HT-29 (cell line): ENCODE data around the gene SLC45A3. TPM values are rescaled to one million over a fixed set of nuclear protein-coding genes. Genes with fewer than 3 reads are reported as not detected.
"Not testable (repeated sequence)": the region's sequence is repeated elsewhere in the genome, so short reads cannot be mapped to it uniquely, and the experiment has no call there.

Experiments used
- DNase-seq: peaks from one replicate; pipeline ENCODE4 v3.0.0-alpha.2; 2015; ENCODE audit warnings: low spot score
- total RNA-seq: library from RNA; depleted of rRNA; stranded (reverse); fragments of >200 nt; shearing (Covaris generic); gene quantifications from 2 replicates; pipeline ENCODE4 v1.2.3, GENCODE V29; 2014

Gene SLC45A3
- total RNA-seq, 1 experiment from 2014 or later, result 59.6 TPM

DNA sequence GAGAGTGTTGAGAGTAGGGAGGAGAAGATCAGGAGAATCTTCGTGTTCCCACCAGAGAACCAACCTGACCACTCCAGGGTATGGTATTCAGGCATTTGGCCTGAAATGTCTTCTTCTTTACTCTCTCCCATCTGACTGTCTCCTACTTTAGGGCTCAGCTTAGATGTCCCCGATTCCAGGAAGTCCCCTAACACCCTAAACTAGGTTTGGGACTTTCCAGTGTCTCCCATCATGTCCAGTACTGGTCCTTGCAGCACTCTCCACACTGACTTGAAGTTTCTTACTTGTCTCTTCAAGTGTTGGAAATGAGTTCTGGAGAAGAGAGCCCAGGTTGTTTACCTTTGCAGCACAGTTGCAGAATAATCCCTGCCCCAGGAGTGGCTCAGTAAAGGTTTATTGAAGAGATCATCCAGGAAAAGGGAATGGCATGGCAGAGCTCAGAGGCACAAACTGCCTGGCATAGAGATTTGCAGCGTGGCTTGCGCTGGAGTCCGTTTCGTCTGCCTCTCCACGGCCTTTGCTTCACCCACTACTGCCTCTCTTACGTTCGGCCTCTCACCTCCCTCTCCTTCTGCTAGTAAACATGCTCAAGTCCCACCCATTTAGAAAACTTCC is 42.3 kb downstream of the SLC45A3 start:
- DNase-seq, result no peak

DNA sequence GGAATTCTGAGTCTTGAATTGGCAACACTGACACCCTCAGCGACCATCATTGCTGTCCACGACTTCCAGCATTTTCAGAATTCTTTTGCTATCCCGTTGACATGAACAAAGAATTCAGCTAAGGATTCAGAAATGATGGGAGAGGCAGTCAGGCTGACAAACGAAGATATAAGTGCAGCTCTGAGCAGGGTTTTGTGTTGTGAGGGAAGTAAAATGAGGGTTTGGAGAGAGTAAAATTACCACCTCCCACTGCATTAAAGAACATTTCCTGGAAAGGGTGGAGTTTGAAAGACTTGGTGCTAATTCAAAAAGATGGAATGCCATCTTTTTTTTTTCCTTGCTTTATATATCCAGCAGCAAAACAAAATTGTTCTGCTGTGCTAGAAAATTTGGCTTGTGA is 43.6 kb downstream of the SLC45A3 start:
- DNase-seq, result no peak

DNA sequence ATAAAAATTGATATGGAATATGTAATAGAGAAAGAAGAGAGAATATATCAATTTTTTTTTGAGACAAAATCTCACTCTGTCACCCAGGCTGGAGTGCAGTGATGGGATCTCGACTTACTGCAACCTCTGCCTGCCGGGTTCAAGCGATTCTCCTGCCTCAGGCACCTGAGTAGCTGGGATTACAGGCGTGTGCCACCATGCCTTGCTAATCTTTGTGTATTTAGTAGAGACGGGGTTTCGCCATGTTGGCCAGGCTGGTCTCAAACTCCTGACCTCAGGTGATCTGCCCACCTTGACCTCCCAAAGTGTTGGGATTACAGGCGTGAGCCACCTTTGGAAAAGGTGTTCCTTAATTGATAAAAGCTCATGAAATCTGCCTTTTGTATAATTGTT is 44.2 kb downstream of the SLC45A3 start:
- DNase-seq, result not testable (repeated sequence)

DNA sequence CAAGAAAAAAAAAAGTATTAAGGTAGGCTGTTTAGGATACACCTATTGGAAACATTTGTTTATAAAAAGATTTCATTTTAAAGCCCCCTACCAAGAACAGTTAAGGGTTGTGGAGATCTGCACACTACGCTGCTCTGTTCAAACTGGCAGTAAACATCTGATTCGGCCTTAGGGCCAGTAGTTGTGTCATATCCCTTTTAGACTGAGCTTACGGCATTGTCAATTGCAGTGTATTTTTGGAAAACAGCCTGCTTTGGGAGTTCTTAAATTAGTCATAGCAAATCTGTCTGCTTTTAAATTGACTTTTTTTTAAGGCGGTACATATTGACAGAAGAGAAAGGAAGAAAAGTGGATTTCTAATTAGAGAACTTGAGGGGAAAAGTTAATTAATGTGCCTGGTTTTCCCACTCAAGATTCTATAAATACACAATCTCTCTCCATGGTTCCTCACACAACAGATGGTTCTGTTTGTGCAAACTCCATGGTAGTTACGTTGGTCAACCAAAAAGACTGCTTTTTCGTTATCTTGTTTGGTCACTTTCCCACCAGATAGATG is 46.8 kb downstream of the SLC45A3 start:
- no peak for DNase-seq

DNA sequence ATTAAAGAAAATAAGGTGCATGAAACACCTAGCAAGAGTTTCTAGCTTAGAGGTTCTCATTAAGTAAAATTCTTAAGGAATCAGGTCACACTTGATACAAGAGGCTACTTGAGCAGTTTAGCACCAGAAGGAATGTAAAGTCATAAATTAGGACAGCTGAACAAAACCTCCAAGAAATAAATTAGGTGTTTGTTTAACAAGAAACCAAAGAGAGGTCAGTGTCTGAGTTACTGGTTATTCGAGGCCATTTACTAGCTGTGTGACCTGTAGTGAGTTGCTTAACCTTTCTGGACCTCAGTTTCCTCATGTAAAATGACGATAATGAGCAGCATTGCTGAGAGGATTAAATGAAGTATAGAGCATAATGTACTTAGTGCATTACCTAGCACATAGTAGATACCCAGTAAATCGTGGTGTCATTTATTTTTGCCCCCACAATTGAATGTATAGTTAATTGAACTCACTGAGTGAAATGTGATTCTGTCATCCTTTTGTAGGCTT is 47.6 kb downstream of the SLC45A3 start:
- peak; percentile 31 for DNase-seq

DNA sequence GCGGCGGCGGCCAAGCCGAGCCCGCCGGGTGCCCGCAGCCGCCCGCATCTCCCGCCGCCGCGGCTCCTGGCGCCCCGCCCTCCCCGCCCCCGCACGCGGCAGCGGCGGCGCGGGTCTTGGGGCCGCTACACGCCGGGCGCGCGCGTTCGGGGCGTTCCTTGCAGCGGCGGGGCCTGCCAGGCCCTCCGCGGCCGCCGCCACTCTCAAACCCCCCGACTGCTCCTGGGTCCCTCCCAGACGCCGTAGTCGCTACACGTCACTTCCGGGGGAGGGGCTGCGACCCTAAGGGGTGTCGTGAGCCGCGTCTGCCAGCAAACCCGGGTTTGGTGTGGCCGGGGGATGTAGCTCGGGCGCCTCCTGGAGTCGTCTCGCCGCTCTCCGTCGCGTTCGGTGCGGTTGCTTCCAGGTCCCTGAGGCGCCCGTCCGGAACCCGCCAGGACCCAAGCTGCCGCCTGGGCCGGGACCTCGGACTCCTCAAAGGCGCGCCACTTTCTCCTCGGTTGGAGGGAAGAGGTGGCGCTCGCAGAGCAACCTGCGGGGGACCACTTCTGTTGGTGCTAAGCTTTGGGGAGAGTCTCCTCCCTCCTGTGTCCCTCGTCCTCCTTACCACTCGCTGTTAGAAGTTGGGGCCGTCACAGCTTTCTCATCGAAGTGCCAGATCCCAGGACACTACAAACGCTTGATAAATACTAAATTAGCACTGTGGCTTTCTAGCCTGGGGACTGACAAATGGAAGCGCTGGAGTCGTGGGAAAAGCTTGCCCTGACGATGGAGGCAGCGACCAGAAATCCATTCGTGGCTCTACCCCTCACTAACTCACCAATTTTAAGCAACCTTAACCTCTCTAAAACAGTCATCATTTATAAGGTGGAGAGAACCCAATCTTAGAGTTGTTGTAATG is 48.3 kb downstream of the SLC45A3 start, which contains the start of gene ELK4:
Gene ELK4 (minus strand): TSS at position 244 of the 901 bp plus-strand sequence. CDS start 8,129 bp downstream, outside the sequence.
- DNase-seq, result peak; percentile 98

DNA sequence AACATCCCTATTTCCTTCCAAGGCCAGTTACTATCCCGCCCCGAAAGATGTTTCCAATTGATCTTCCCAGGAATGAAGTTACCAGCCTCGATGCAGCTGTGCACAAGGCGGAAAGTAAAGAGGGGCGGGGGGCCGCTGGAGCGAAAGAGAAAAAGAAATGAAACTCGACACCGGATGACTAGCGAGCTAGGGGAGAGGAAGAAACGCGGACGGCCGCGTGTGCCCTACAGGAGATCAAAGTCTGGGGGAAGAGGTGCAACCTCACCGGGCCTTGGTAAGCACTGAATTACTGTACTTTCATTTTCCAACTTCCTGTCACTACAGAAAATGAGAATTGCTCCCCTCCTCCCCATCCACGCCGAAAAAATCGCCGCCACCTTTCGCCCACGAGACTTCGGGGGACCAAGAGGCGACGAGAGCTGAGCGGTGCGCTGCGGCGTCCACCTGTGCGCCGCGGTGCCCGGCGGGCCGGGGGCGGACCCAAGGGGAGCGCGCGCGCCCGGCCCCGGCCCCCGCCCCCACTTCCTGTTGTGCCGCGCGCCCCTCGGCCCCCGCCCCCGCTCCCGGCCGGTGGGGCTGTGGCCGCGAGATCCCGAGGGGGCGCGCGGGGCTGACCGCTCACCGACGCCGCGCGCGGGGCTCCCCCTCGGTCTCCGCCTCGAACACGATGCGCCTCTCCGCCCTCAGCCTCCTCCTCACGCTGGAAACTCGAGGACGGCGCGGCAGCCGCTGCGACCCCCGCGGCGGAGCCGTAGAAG is 49.1 kb downstream of the SLC45A3 start:
- peak; percentile 82 for DNase-seq

DNA sequence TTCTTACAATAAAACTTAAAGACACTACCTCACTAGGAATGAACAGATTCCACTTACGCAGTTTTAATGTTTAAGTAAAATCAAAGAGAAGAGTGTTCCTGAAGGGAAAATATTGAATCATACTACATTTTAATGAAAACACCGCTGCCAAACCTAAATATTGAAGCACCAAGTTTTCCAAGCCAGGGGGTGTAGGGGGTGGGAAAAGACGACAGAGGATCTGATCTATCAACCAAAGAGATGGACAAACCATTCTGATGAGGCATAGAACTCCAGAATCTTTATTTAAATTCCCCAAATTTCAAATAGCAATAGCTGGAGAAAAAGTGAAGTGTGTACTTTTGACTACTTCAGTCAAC is 49.7 kb downstream of the SLC45A3 start:
- DNase-seq, result peak; percentile 55

DNA sequence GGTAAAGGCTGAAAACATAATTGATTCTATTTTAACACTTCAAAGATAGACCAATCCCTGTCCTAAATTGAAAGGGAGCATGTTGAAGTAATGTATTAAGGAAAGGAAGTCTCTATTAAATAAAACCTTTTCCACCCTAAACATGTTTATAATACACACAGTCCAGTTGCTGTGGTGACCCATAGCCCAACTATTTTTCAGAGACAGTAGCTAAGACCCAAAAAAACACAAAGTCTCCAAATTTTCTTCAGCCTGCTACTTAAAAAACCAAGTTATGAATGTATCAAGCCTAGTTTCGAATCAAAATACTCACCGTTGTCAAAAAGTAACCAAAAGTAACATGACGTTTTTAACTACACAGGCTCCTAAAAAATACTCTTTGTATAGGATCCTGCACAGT is 50.1 kb downstream of the SLC45A3 start:
- DNase-seq, result peak; percentile 65

DNA sequence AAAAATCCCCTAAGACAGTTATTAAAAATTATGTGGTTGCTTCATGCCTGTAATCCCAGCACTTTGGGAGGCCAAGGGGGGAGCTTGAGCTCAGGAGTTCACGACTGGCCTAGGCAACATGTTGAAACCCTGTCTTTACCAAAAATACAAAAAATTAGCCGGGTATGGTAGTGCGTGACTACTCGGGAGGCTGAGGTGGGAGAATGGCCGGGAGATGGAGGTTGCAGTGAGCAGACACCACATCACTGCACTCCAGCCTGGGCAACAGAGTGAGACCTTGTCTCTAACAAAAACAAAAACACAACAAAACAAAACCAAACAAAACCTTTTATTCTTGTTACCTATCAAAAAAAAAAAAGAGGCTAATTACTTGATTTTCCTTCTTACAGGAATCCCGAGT is 50.6 kb downstream of the SLC45A3 start:
- no peak for DNase-seq

DNA sequence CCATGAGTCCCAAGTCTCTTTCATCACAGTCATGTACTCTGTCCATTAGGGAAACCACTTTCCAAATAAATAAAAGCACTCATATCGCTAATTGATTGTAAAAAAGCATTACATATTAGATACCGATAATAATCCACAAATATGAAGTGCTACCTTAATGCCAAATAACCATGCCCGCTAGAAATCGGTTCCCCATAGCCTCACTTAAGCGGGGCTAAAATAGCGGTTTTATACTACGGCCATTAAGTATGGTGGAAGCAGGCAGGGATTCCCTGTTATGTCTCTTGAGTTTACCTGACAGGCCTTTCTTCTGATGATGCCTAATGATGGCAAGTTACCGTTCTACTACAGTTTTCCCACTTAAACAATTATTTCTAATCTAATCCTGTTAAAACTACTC is 52.4 kb downstream of the SLC45A3 start:
- no peak for DNase-seq

DNA sequence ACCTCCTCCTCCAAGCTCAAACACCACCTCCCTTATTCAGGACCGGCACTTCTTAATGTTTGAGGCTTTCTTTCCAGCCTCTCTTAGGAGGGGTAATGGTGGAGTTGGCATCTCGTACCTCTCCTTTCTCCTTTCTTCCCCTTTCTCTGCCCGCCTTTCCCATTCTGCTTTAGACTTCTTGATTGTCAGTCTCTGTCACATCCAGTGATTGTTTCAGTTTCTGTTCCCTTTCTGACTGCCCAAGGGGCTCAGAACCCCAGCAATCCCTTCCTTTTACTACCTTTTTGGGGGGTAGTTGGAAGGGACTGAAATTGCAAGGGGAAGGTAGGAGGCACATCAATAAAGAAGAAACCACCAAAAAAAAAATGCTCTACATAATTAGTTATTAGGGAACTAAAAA is 54.1 kb downstream of the SLC45A3 start:
- DNase-seq, result no peak

DNA sequence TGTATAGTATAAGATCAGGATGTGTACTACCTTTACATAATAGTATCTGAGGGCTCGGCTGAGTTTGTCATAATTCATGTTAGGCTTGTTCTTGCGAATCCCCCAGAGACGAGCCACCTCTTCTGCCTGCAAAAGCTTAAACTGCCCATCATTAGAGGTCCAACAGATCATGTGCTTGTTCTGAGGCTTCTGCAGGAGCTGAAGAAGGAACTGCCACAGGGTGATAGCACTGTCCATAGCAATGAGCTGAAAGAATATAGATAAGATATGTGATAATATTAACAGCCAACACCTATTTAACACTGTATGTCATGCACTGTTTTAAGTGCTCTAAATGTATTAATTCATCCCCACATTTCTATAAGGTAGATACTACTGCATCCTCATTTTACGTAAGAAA is 56.7 kb downstream of the SLC45A3 start:
- no peak for DNase-seq

DNA sequence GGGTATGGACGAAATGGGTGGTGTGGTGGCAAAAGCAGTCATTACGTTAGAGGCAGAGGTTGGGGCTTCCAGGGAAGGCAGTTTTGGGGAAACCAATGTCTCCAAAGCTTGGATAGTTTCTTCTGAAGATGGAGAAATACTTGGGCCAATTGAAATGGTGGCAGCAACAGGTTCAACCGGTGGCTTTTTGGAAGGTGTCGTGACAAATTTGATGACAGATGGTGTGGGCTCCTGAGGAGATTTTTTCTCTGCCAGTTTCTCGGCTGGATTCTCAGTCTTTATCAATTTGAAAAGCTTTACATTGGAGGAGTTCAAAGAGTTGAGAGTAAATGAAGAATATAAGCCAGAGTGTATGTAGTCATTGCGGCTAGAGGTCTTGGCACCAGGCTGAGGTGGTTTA is 60.0 kb downstream of the SLC45A3 start:
- DNase-seq, result no peak

DNA sequence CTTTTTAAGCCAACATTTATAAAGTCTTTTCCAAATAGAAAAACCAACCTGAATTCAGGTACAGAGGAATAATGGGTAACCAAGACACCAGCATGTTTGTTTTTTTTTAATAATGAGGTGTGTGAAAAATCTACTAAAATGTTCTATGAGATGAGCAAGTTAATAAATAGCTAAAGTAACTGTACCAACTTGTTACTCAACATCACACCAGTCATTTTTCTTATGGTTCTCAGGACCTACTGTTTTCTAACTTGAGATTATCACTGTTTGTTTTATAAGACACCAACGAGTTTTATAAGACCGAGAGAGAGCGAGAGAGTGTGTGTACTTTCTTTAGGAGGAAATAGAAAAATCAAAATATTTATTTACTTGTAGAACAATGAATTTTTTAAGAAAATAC is 60.9 kb downstream of the SLC45A3 start:
- peak; percentile 34 for DNase-seq

DNA sequence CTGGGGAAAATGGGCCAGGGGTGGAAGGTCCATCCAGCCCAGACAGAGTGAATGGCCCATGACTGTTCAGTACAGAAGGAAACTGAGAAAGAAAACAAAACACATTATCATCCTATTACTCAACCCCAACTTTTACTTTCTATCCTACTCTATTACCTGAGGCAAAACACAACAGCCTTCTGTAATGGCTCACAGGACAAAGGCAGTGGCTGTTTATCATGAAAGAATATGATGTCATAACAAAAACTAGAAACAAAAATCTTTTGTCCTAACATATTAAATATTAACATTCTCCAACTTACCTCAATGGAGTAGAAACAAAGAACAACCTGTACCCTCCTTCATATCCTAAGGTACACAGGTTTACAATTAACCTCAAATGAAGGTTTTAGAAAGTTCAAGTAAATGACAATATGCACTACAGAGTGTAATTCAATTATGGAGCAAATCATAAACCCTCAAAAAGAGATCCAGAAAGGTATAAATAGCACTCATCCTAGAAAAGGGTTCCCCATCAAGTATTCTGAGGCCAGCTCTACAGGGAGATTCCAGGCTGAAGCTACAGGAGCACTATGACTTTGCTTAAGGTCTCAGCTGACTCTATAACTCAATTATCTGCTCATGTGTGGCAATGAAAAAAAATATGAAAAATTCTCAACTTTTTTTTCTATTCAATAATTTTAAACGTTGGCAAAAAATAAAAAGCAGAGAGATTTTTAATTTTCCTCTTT is 63.6 kb downstream of the SLC45A3 start:
- no peak for DNase-seq

DNA sequence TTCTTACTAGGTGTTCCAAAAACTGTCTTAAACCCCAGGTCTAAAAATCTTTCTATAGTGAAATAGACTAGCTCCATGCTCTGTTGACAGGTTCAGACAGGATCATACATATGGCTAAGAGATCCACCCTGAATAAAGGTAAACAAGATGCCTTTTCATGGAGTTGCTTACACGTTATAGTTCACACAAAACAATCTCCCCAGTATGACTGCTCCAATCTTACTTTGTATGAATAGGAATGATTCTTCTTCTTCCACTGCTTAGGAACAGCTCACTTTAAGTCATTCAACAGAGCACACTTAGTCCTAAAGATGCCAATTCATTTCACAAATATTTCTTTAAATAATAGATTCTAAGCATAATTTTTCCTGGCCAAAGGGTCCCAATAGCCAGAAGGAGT is 64.5 kb downstream of the SLC45A3 start:
- no peak for DNase-seq

DNA sequence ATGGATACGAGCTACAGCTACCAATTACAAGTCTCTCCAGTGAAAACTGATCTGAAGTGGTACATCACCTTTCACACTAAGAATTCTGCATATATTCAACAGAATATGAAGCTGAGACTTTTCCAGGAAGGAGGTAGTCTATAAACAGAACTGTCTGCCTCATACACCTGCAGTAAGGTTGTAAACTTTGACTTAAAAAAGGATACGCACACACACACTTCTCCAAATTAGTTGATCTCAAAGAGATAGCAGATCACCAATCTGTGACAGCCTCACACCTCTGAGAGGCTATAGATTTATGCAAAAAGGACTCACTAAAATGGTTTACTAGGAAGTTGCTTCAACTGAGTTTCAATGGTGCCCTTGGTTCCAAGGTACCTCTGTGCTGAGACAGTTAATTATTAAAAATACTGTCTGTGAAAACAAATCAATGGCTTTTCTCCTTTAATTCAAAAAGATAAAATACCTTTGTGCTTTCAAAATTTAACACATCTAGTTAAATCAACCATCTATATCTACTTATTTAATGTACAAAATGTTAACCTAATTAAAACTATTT is 66.4 kb downstream of the SLC45A3 start:
- no peak for DNase-seq

DNA sequence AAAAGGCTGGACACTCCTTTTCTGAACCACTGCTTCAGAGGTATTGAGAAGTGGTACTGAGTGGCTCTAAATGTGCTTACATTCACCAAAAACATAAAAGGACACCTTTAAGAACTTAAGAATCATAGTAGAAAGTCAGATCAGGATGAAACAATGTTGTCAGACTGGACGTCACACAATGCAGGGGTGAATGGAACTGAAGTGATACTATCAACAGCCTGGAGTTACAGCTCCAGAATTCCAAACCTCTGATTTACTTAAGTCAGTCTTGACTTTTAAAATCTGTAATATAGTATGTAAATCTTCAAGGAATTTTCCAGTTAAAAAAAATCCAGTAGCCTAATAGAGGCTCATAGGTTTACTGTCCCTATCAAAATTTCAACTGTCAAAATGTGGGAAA is 67.8 kb downstream of the SLC45A3 start:
- DNase-seq, result no peak

DNA sequence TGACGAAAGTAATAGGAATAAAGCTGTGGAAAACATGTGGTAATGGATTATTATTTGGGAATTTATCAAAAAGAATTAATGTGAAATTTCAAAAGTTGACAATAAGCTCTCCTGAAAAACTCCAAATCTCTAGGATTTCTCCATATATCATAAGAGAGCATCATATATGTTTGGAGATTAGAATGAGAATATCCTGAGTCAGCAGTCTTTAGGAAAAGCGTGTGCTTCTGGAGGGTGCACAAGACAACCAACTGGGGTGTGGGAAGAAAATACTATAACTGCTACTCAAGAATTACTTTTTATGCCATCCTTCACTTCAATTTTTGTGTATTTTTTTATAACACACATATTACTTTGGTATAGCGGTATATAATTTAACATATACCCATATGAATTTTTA is 68.2 kb downstream of the SLC45A3 start:
- DNase-seq, result no peak
